H1 (cell line): Measurements from ENCODE around the gene GAREM2. TPM values are rescaled to one million over a fixed set of nuclear protein-coding genes. Genes with fewer than 3 reads are reported as not detected.

Experiments
- BCL11A ChIP-seq, 2 experiments: IDR thresholded peaks; one replicate each; pipeline ENCODE4 v1.6.1; 2011; ENCODE audit warnings: low read depth in 2 of 2, low read length in 2 of 2, mild to moderate bottlenecking in 2 of 2
- POU5F1 ChIP-seq: IDR thresholded peaks from 2 replicates; pipeline ENCODE4 v1.6.1; 2011; ENCODE audit warnings: low read depth, mild to moderate bottlenecking, low read length, moderate library complexity
- RFX5 ChIP-seq: IDR thresholded peaks from 2 replicates; pipeline ENCODE4 v1.6.1; 2011; ENCODE audit warnings: low read depth, low read length, improper control_type of control experiment, borderline replicate concordance
- SAP30 ChIP-seq: fragments of 300-600 bp; sonication (generic); IDR thresholded peaks from 2 replicates; pipeline ENCODE4 v1.7.1; 2012; ENCODE audit warnings: low read length, moderate library complexity, mild to moderate bottlenecking, inconsistent platforms; ENCODE audit not compliant: insufficient read depth, insufficient replicate concordance
- TAF7 ChIP-seq: optimal IDR thresholded peaks from 2 replicates; pipeline ENCODE3; 2011; ENCODE audit warnings: low read depth, mild to moderate bottlenecking, inconsistent platforms, low read length, moderate library complexity, borderline replicate concordance
- ZNF274 ChIP-seq: IDR thresholded peaks from 2 replicates; pipeline ENCODE4 v1.7.0; 2012; ENCODE audit warnings: low read length, borderline replicate concordance; ENCODE audit errors: extremely low read depth
- polyA plus RNA-seq, 7 experiments: library from polyadenylated mRNA; depleted of rRNA in 3 of 7; stranded (reverse) in 5 of 7; unstranded in 2 of 7; fragments of >200 nt in 5 of 7; fragments of 200-250 nt in 2 of 7; gene quantifications; 1 replicate in 5 of 7; 2 replicates in 1 of 7; 4 replicates in 1 of 7; pipeline versions ENCODE4 v1.2.1 to v1.2.3, GENCODE V29; 2011 to 2013; ENCODE audit warnings: missing spikeins in 2 of 7, mixed read lengths in 2 of 7
- total RNA-seq: library from RNA; stranded (reverse); fragmentation: NEBNext Ultra II Directional; extraction: Animal tissue kit (Norgen Biotek cat#: 25700); gene quantifications from 2 replicates; pipeline ENCODE4 v1.2.1, GENCODE V29; 2021

The GAREM2 gene
- total and polyA plus RNA-seq, 2 of the 8 experiments (the other 6 are each of a cell fraction or from before 2014, with no cell fraction given) = 19.9 TPM

- TF ChIP-seq RFX5 (no peak), POU5F1 (no peak), ZNF274 (no peak), SAP30 (no peak), TAF7 (no peak), BCL11A (IDR thresholded peaks at IDR 0.05; ENCODE audit: low read depth in 2 of 2, low read length in 2 of 2) (no peak)
Observed at GRCh38 chr2:26195040-26195984, 22.4 kb downstream of the GAREM2 start (continued).
